WTC11 (cell line): ENCODE results near the gene TNFRSF4.

ENCODE experiments used
- CTCF ChIP-seq: fragments of 200-600 bp; IDR thresholded peaks from 2 replicates; pipeline ENCODE4 v1.8.0; 2022; ENCODE audit warnings: antibody characterized with exemption
- ELF4 ChIP-seq: sonication (generic); formaldehyde crosslinking; IDR thresholded peaks from 2 replicates; pipeline ENCODE4 v1.8.1; 2022; ENCODE audit warnings: low read depth, mild to moderate bottlenecking, moderate library complexity, missing genetic modification reagents
- ESRRA ChIP-seq: sonication (generic); formaldehyde crosslinking; IDR thresholded peaks from 2 replicates; pipeline ENCODE4 v1.8.1; 2022; ENCODE audit warnings: mild to moderate bottlenecking, missing genetic modification reagents, borderline replicate concordance
- MAX ChIP-seq: sonication (generic); formaldehyde crosslinking; IDR thresholded peaks from 2 replicates; pipeline ENCODE4 v1.8.0; 2022; ENCODE audit warnings: mild to moderate bottlenecking, missing genetic modification reagents
- ZNF232 ChIP-seq: sonication (generic); formaldehyde crosslinking; IDR thresholded peaks from 2 replicates; pipeline ENCODE4 v1.8.0; 2022; ENCODE audit warnings: mild to moderate bottlenecking, missing genetic modification reagents

- no peak for TF ChIP-seq ELF4
- no peak for TF ChIP-seq ZNF232 (CRISPR knock-in tag)
- no peak for TF ChIP-seq MAX
- TF ChIP-seq ESRRA, result no peak
- TF ChIP-seq CTCF, result no peak
These were observed 40.0 kb downstream of the TNFRSF4 start, which contains the start of gene TTLL10 for GRCh38 chr1:1173793-1174415.
